Measurements from ENCODE around the gene GOLM1. TPM values are rescaled to one million over a fixed set of nuclear protein-coding genes. Genes with fewer than 3 reads are reported as not detected.
A peak's percentile ranks its signal among the peaks of the same experiment; 100 is the strongest.

GOLM1 gene
- total RNA-seq, 2 experiments from 2014 or later: 5.3 to 6.4 TPM

GRCh38 chr9:86042199-86042978, 57.0 kb downstream of the GOLM1 start:
- Mint-ChIP-seq H3K27me3 (no peaks in the 10 kb centered on the region), H3K4me1 (no peaks in the 10 kb centered on the region), H3K9me3 (no peaks in the 10 kb centered on the region), H3K36me3 (no peaks in the 10 kb centered on the region), H3K4me3 (no peak overlapping the region), H3K27ac (no peak overlapping the region)
- no peak for DNase-seq

GRCh38 chr9:86041311-86041741, 58.0 kb downstream of the GOLM1 start:
- DNase-seq: no peak
- no peaks in the 10 kb centered on the region for H3K4me1 Mint-ChIP-seq
- H3K9me3 Mint-ChIP-seq: no peaks in the 10 kb centered on the region
- H3K27ac Mint-ChIP-seq: no peak overlapping the region
- no peaks in the 10 kb centered on the region for H3K27me3 Mint-ChIP-seq
- H3K4me3 Mint-ChIP-seq: no peak overlapping the region
- no peaks in the 10 kb centered on the region for H3K36me3 Mint-ChIP-seq

GRCh38 chr9:86040861-86041155, 58.5 kb downstream of the GOLM1 start:
- H3K27me3 Mint-ChIP-seq: no peaks in the 10 kb centered on the region
- H3K9me3 Mint-ChIP-seq: no peaks in the 10 kb centered on the region
- H3K4me1 Mint-ChIP-seq: no peaks in the 10 kb centered on the region
- no peaks in the 10 kb centered on the region for H3K36me3 Mint-ChIP-seq
- H3K4me3 Mint-ChIP-seq: no peak overlapping the region
- no peak for DNase-seq
- H3K27ac Mint-ChIP-seq: no peak overlapping the region

- Mint-ChIP-seq H3K36me3 (no peaks in the 10 kb centered on the region), H3K9me3 (no peaks in the 10 kb centered on the region), H3K27me3 (no peaks in the 10 kb centered on the region), H3K27ac (no peak overlapping the region), H3K4me3 (no peak overlapping the region), H3K4me1 (no peaks in the 10 kb centered on the region)
- no peak for DNase-seq
These were observed 59.1 kb downstream of the GOLM1 start for GRCh38 chr9:86039991-86040860.

- Mint-ChIP-seq H3K4me1 (no peaks in the 10 kb centered on the region), H3K27ac (no peak overlapping the region), H3K27me3 (no peaks in the 10 kb centered on the region), H3K36me3 (peaks cover 4% of the 10 kb centered on the region), H3K4me3 (no peak overlapping the region), H3K9me3 (no peaks in the 10 kb centered on the region)
- no peak for DNase-seq
These were observed 62.8 kb downstream of the GOLM1 start for GRCh38 chr9:86036555-86036954.

GRCh38 chr9:86035827-86036440, 63.4 kb downstream of the GOLM1 start:
- no peaks in the 10 kb centered on the region for H3K4me1 Mint-ChIP-seq
- H3K9me3 Mint-ChIP-seq: no peaks in the 10 kb centered on the region
- DNase-seq: no peak
- no peak overlapping the region for H3K4me3 Mint-ChIP-seq
- H3K27me3 Mint-ChIP-seq: no peaks in the 10 kb centered on the region
- H3K36me3 Mint-ChIP-seq: peaks cover 4% of the 10 kb centered on the region
- no peak overlapping the region for H3K27ac Mint-ChIP-seq

- Mint-ChIP-seq H3K36me3 (peaks cover 4% of the 10 kb centered on the region), H3K4me3 (no peak overlapping the region), H3K27me3 (no peaks in the 10 kb centered on the region), H3K27ac (no peak overlapping the region), H3K9me3 (no peaks in the 10 kb centered on the region), H3K4me1 (no peaks in the 10 kb centered on the region)
- no peak for DNase-seq
These were observed 64.3 kb downstream of the GOLM1 start for GRCh38 chr9:86034863-86035734.

- H3K4me1 Mint-ChIP-seq: peaks cover 4% of the 10 kb centered on the region
- H3K36me3 Mint-ChIP-seq: peaks cover 44% of the 10 kb centered on the region
- H3K27me3 Mint-ChIP-seq: no peaks in the 10 kb centered on the region
- H3K9me3 Mint-ChIP-seq: peaks cover 1% of the 10 kb centered on the region
- DNase-seq: no peak
- H3K4me3 Mint-ChIP-seq: no peak overlapping the region
- H3K27ac Mint-ChIP-seq: no peak overlapping the region
These were observed 71.6 kb downstream of the GOLM1 start for GRCh38 chr9:86027767-86028166.

GRCh38 chr9:86022687-86023266, 76.6 kb downstream of the GOLM1 start:
- Mint-ChIP-seq H3K27ac (peak overlapping the region; percentile 47), H3K9me3 (no peaks in the 10 kb centered on the region), H3K4me3 (no peak overlapping the region), H3K27me3 (no peaks in the 10 kb centered on the region), H3K4me1 (peaks cover 21% of the 10 kb centered on the region), H3K36me3 (peaks cover 61% of the 10 kb centered on the region)
- peak; percentile 9 for DNase-seq

GRCh38 chr9:86021166-86021565, 78.2 kb downstream of the GOLM1 start:
- Mint-ChIP-seq H3K4me1 (peaks cover 21% of the 10 kb centered on the region), H3K4me3 (no peak overlapping the region), H3K9me3 (no peaks in the 10 kb centered on the region), H3K27ac (no peak overlapping the region), H3K36me3 (peaks cover 59% of the 10 kb centered on the region), H3K27me3 (no peaks in the 10 kb centered on the region)
- DNase-seq: no peak

GRCh38 chr9:86020731-86021130, 78.6 kb downstream of the GOLM1 start:
- Mint-ChIP-seq H3K9me3 (no peaks in the 10 kb centered on the region), H3K27ac (no peak overlapping the region), H3K27me3 (no peaks in the 10 kb centered on the region), H3K4me1 (peaks cover 21% of the 10 kb centered on the region), H3K4me3 (no peak overlapping the region), H3K36me3 (peaks cover 56% of the 10 kb centered on the region)
- DNase-seq: no peak

- Mint-ChIP-seq H3K4me1 (peaks cover 4% of the 10 kb centered on the region), H3K36me3 (peaks cover 44% of the 10 kb centered on the region)
These were observed 90.2 kb downstream of the GOLM1 start for GRCh38 chr9:86009133-86009532.

GRCh38 chr9:86005253-86005775, 94.0 kb downstream of the GOLM1 start:
- Mint-ChIP-seq H3K27me3 (no peaks in the 10 kb centered on the region), H3K27ac (no peak overlapping the region), H3K9me3 (peaks cover 9% of the 10 kb centered on the region), H3K36me3 (peaks cover 71% of the 10 kb centered on the region), H3K4me1 (peaks cover 4% of the 10 kb centered on the region), H3K4me3 (no peak overlapping the region)
- DNase-seq: no peak

More at GRCh38 chr9:86009133-86009532, 90.2 kb downstream of the GOLM1 start:
- peaks cover 8% of the 10 kb centered on the region for H3K9me3 Mint-ChIP-seq
- no peak overlapping the region for H3K27ac Mint-ChIP-seq
- no peak for DNase-seq
- H3K4me3 Mint-ChIP-seq: no peak overlapping the region
- H3K27me3 Mint-ChIP-seq: no peaks in the 10 kb centered on the region

GRCh38 chr9:85995599-85995998, 103.8 kb downstream of the GOLM1 start:
- DNase-seq: no peak
- Mint-ChIP-seq H3K4me3 (no peak overlapping the region), H3K4me1 (peaks cover 4% of the 10 kb centered on the region), H3K9me3 (no peaks in the 10 kb centered on the region), H3K36me3 (peaks cover 51% of the 10 kb centered on the region), H3K27ac (no peak overlapping the region), H3K27me3 (no peaks in the 10 kb centered on the region)

Measured in activated naive CD8-positive, alpha-beta T cell treated with anti-CD3 and anti-CD28 coated beads for 36 hours (primary cell).